MCF 10A (cell line): Measurements from ENCODE around the gene MAPK1. TPM values are rescaled to one million over a fixed set of nuclear protein-coding genes. Genes with fewer than 3 reads are reported as not detected.
"Not testable (repeated sequence)": the region's sequence is repeated elsewhere in the genome, so short reads cannot be mapped to it uniquely, and the experiment has no call there.

Source experiments
- BruUV-seq: library from RNA; stranded (reverse); fragments of 400-500 nt; replicated peaks from 2 replicates; lab custom pipeline; 2021; lab: Mats Ljungman, UMichigan
- CTCF ChIA-PET: fragments of 300-600 bp; sonication (Branson Sonifier 250); formaldehyde crosslinking; extraction: SDS; loops from one replicate; lab custom pipeline; 2021; ENCODE audit warnings: antibody characterized with exemption, inconsistent platforms; lab: Yijun Ruan, JAX
- POLR2A ChIA-PET: fragments of 300-600, 350-650 bp; sonication (Branson Sonifier 250); formaldehyde crosslinking; extraction: SDS; loops from one replicate; lab custom pipeline; 2020; ENCODE audit warnings: antibody characterized with exemption, inconsistent platforms; lab: Yijun Ruan, JAX
- DNase-seq: peaks from one replicate; pipeline ENCODE4 v3.0.0-alpha.2; 2018; ENCODE audit not compliant: unreplicated experiment
- H3K27ac Mint-ChIP-seq: one replicate; pipeline ENCODE4 v1.8.0; 2022; ENCODE audit warnings: mild to moderate bottlenecking, low read depth, mixed read lengths; ENCODE audit not compliant: unreplicated experiment
- H3K27me3 Mint-ChIP-seq: one replicate; pipeline ENCODE4 v1.8.0; 2022; ENCODE audit warnings: mixed read lengths; ENCODE audit not compliant: insufficient read depth, unreplicated experiment
- H3K36me3 Mint-ChIP-seq: one replicate; pipeline ENCODE4 v1.8.0; 2022; ENCODE audit warnings: mild to moderate bottlenecking, moderate library complexity, mixed read lengths; ENCODE audit not compliant: insufficient read depth, unreplicated experiment
- H3K4me1 Mint-ChIP-seq: one replicate; pipeline ENCODE4 v1.8.0; 2022; ENCODE audit warnings: mixed read lengths; ENCODE audit not compliant: insufficient read depth, unreplicated experiment
- H3K4me3 Mint-ChIP-seq: one replicate; pipeline ENCODE4 v1.8.0; 2022; ENCODE audit warnings: mild to moderate bottlenecking, moderate library complexity, mixed read lengths; ENCODE audit not compliant: unreplicated experiment
- H3K9me3 Mint-ChIP-seq: one replicate; pipeline ENCODE4 v1.8.0; 2022; ENCODE audit warnings: mixed read lengths; ENCODE audit not compliant: unreplicated experiment
- CTCF ChIP-seq: fragments of 200-600 bp; IDR thresholded peaks from one replicate; pipeline ENCODE4 v1.8.0; 2022; ENCODE audit warnings: antibody characterized with exemption, mild to moderate bottlenecking; ENCODE audit not compliant: unreplicated experiment
- intact Hi-C: fragments of 100-400 bp; cut with micrococcal nuclease; formaldehyde crosslinking; loops from 2 replicates; pipeline ENCODE4 v1.14.1; 2022
- total RNA-seq: library from RNA; stranded (reverse); gene quantifications from 2 replicates; pipeline ENCODE4 v1.2.3, GENCODE V29; 2022

The MAPK1 gene
- total RNA-seq, 1 experiment from 2014 or later = 123 TPM

GRCh38 chr22:21881841-21882753 is 14.7 kb upstream of the MAPK1 start:
- Mint-ChIP-seq H3K36me3 (no peaks in the 10 kb centered on the region), H3K27me3 (no peaks in the 10 kb centered on the region), H3K4me3 (no peak overlapping the region), H3K9me3 (no peaks in the 10 kb centered on the region), H3K27ac (no peak overlapping the region), H3K4me1 (peaks cover 1% of the 10 kb centered on the region)
- no peak for DNase-seq
- no peak for TF ChIP-seq CTCF
- BruUV-seq = no TSS peak
- intact Hi-C loops = no loop called here
- CTCF ChIA-PET = no interaction called here
- POLR2A ChIA-PET = no interaction called here

GRCh38 chr22:21876486-21877176 is 9.2 kb upstream of the MAPK1 start:
- Mint-ChIP-seq H3K4me3 (no peak overlapping the region), H3K36me3 (peaks cover 7% of the 10 kb centered on the region), H3K27ac (peak overlapping the region; percentile 60), H3K27me3 (no peaks in the 10 kb centered on the region), H3K9me3 (no peaks in the 10 kb centered on the region), H3K4me1 (peaks cover 8% of the 10 kb centered on the region)
- no TSS peak for BruUV-seq
- no peak for TF ChIP-seq CTCF
- ChIA-PET POLR2A (interaction anchor here (0.7 to 1.4 kb wide), 3 partner anchors 10 to 61 kb away, joined by 3 to 10 read pairs (median 3); partner anchors contain the start of gene MAPK1), CTCF (interaction anchor here (0.5 to 1.9 kb wide), 2 partner anchors 12 to 218 kb away, joined by 3 to 4 read pairs; no protein-coding TSS in a partner anchor)
- intact Hi-C loops = no loop called here
- DNase-seq = peak; percentile 28

- H3K36me3 Mint-ChIP-seq, H3K4me3 Mint-ChIP-seq, BruUV-seq, H3K27me3 Mint-ChIP-seq, H3K4me1 Mint-ChIP-seq, DNase-seq, H3K9me3 Mint-ChIP-seq, H3K27ac Mint-ChIP-seq, intact Hi-C loops: not testable (repeated sequence)
- ChIA-PET POLR2A (interaction anchor here (0.6 kb wide), 2 partner anchors 35 to 224 kb away, joined by 3 read pairs; no protein-coding TSS in a partner anchor), CTCF (interaction anchor here (0.7 to 1.9 kb wide), 3 partner anchors 13 to 158 kb away, joined by 4 read pairs; no protein-coding TSS in a partner anchor)
Measured at GRCh38 chr22:21874953-21875352, 7.5 kb upstream of the MAPK1 start.

- no peak for TF ChIP-seq CTCF
- Mint-ChIP-seq H3K9me3 (no peaks in the 10 kb centered on the region), H3K27me3 (no peaks in the 10 kb centered on the region), H3K27ac (no peak overlapping the region), H3K4me3 (no peak overlapping the region), H3K4me1 (peaks cover 9% of the 10 kb centered on the region), H3K36me3 (peaks cover 7% of the 10 kb centered on the region)
- no TSS peak for BruUV-seq
- POLR2A ChIA-PET = no interaction called here
- intact Hi-C loops = no loop called here
- CTCF ChIA-PET = interaction anchor here (1.1 kb wide), 1 partner anchor 24 kb away, joined by 3 read pairs; no protein-coding TSS in a partner anchor
- no peak for DNase-seq
Measured at GRCh38 chr22:21873619-21874018, 6.2 kb upstream of the MAPK1 start.

- DNase-seq, H3K4me3 Mint-ChIP-seq, BruUV-seq, H3K9me3 Mint-ChIP-seq, H3K27me3 Mint-ChIP-seq, POLR2A ChIA-PET, intact Hi-C loops, H3K27ac Mint-ChIP-seq: not testable (repeated sequence)
- Mint-ChIP-seq H3K4me1 (peaks cover 18% of the 10 kb centered on the region), H3K36me3 (peaks cover 13% of the 10 kb centered on the region)
- CTCF ChIA-PET = interaction anchor here (1.1 kb wide), 1 partner anchor 25 kb away, joined by 3 read pairs; no protein-coding TSS in a partner anchor
Measured at GRCh38 chr22:21872741-21873140, 5.3 kb upstream of the MAPK1 start.
